ENCODE results near the gene HECTD3. TPM values are rescaled to one million over a fixed set of nuclear protein-coding genes. Genes with fewer than 3 reads are reported as not detected.

Gene HECTD3
- total and polyA plus RNA-seq, 2 experiments from 2014 or later = 27.6 to 39.1 TPM

DNA sequence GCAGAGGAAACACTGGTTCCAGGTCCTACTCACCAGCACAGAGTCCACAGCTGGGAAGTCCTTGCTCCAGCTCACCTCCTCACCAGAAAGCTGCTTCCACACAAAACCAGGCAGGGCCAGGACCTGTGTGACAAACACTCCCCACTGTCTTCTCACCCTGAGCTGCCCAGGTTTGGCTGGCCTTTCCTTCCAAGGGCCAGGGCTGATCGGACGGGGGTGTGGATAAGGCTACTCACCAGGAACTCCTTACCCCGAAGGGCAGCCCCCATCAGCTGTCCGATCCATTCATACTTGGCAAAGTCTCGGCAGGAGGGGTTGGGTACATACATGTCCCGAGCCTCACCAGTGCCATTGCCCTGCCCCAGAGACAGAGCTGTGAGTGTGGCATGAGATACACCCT is 5.4 kb downstream of the HECTD3 start:
- Histone ChIP-seq H3K27me3 (no peaks in the 10 kb centered on the region), H3K4me1 (ENCODE audit: insufficient read depth) (peaks cover 10% of the 10 kb centered on the region), H3K36me3 (replicated peaks; ENCODE audit: insufficient read depth, low read depth) (no peaks in the 10 kb centered on the region), H4K20me1 (ENCODE audit: insufficient read depth, poor library complexity, severe bottlenecking) (peaks cover 3% of the 10 kb centered on the region), H3K4me2 (no peak overlapping the region), H2AFZ (no peak overlapping the region), H3K9me3 (ENCODE audit: low read depth) (no peaks in the 10 kb centered on the region), H3K79me2 (peaks cover 14% of the 10 kb centered on the region), H3K9me2 (replicated peaks; ENCODE audit: insufficient read depth) (no peaks in the 10 kb centered on the region), H3K4me3 (no peak overlapping the region), H3K27ac (no peak overlapping the region)
- WGBS (ENCODE audit: low lambda C conversion rate, missing lambda C conversion rate) = 94% methylated on average over 6 of the region's 6 CpGs
- TF ChIP-seq, protein P1, sequence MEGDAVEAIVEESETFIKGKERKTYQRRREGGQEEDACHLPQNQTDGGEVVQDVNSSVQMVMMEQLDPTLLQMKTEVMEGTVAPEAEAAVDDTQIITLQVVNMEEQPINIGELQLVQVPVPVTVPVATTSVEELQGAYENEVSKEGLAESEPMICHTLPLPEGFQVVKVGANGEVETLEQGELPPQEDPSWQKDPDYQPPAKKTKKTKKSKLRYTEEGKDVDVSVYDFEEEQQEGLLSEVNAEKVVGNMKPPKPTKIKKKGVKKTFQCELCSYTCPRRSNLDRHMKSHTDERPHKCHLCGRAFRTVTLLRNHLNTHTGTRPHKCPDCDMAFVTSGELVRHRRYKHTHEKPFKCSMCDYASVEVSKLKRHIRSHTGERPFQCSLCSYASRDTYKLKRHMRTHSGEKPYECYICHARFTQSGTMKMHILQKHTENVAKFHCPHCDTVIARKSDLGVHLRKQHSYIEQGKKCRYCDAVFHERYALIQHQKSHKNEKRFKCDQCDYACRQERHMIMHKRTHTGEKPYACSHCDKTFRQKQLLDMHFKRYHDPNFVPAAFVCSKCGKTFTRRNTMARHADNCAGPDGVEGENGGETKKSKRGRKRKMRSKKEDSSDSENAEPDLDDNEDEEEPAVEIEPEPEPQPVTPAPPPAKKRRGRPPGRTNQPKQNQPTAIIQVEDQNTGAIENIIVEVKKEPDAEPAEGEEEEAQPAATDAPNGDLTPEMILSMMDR (IDR thresholded peaks at IDR 0.05; ENCODE audit: poor library complexity) = no peak
- TF ChIP-seq EZH2 (IDR thresholded peaks at IDR 0.05; ENCODE audit: borderline replicate concordance) (no peak), EZH2phosphoT487 (IDR thresholded peaks at IDR 0.05; ENCODE audit: low read depth, severe bottlenecking, unreplicated experiment) (no peak)
- DNase-seq (ENCODE audit: low spot score) = no peak

DNA sequence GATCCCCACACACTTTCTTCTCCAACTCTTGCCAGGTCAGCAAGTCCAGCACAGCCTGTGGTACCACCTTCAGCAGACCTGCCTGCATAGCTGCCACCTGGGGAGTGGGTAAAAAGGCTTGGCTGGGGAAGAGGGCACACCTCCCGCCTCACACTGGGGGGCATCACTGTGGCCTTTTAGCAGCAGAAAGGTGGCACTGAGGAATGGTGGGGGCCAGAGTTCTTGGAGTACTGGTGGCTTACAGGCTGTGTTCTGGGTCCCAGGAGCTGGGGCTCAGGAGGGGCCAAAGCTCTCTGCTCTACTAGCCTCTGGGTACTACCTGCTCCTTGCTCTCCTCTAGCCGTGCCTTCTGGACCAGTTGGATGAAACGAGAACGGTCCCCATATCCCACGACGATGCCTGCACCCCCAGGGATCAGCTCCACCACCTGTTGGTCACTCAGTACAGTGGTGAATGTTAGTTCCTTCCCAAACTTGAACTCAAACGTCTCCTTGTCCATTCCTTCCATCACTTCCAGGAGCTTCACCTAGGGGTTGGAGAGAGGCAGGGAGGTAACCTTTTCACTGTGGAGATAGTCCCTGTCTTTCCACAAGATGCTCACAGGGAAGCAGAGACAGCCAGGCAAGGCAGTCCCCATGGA is 6.7 kb downstream of the HECTD3 start:
- Histone ChIP-seq H3K27ac (no peak overlapping the region), H3K27me3 (no peaks in the 10 kb centered on the region), H3K4me2 (no peak overlapping the region), H3K79me2 (peaks cover under 1% of the 10 kb centered on the region), H2AFZ (no peak overlapping the region), H4K20me1 (ENCODE audit: insufficient read depth, poor library complexity, severe bottlenecking) (no peaks in the 10 kb centered on the region), H3K9me2 (replicated peaks; ENCODE audit: insufficient read depth) (no peaks in the 10 kb centered on the region), H3K4me1 (ENCODE audit: insufficient read depth) (peaks cover 5% of the 10 kb centered on the region), H3K4me3 (no peak overlapping the region), H3K9me3 (ENCODE audit: low read depth) (no peaks in the 10 kb centered on the region), H3K36me3 (replicated peaks; ENCODE audit: insufficient read depth, low read depth) (no peaks in the 10 kb centered on the region)
- TF ChIP-seq EZH2 (IDR thresholded peaks at IDR 0.05; ENCODE audit: borderline replicate concordance) (no peak), EZH2phosphoT487 (IDR thresholded peaks at IDR 0.05; ENCODE audit: low read depth, severe bottlenecking, unreplicated experiment) (no peak)
- TF ChIP-seq, protein P1 (IDR thresholded peaks at IDR 0.05; ENCODE audit: poor library complexity) = no peak
- 93% methylated on average over 7 of the region's 7 CpGs for WGBS (ENCODE audit: low lambda C conversion rate, missing lambda C conversion rate)
- DNase-seq (ENCODE audit: low spot score) = no peak

DNA sequence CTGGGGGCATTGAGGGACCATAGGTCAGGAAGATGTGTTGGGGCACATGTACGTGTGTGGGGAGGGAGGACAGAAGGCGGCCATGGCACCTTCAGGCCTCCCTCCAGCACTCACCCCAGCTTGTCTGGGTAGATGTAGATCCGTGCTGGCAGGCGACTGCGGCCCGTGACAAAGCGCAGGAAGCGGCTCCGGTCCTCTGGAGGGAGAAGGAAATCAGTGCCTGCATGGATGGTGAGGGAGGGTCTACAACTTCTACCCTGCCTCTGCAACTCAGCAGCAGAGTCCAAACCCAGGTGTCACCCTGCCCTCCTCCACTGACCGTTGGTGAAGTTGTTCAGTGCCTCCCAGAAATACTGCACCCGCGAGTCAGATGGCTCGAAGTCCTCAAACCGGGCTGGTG is 7.4 kb downstream of the HECTD3 start:
- no peaks in the 10 kb centered on the region for H3K9me3 ChIP-seq (ENCODE audit: low read depth)
- H3K4me3 ChIP-seq = no peak overlapping the region
- H4K20me1 ChIP-seq (ENCODE audit: insufficient read depth, poor library complexity, severe bottlenecking) = no peaks in the 10 kb centered on the region
- no peak overlapping the region for H3K4me2 ChIP-seq
- no peaks in the 10 kb centered on the region for H3K79me2 ChIP-seq
- no peak overlapping the region for H3K27ac ChIP-seq
- H2AFZ ChIP-seq = no peak overlapping the region
- H3K9me2 ChIP-seq (replicated peaks; ENCODE audit: insufficient read depth) = no peaks in the 10 kb centered on the region
- no peaks in the 10 kb centered on the region for H3K36me3 ChIP-seq (replicated peaks; ENCODE audit: insufficient read depth, low read depth)
- no peak for DNase-seq (ENCODE audit: low spot score)
- 98% methylated on average over 14 of the region's 14 CpGs for WGBS (ENCODE audit: low lambda C conversion rate, missing lambda C conversion rate)
- TF ChIP-seq EZH2 (IDR thresholded peaks at IDR 0.05; ENCODE audit: borderline replicate concordance) (no peak), EZH2phosphoT487 (IDR thresholded peaks at IDR 0.05; ENCODE audit: low read depth, severe bottlenecking, unreplicated experiment) (no peak)
- TF ChIP-seq, protein P1 (IDR thresholded peaks at IDR 0.05; ENCODE audit: poor library complexity) = no peak
- H3K27me3 ChIP-seq = no peaks in the 10 kb centered on the region
- H3K4me1 ChIP-seq (ENCODE audit: insufficient read depth) = peaks cover 5% of the 10 kb centered on the region
